Measurements from ENCODE around the gene APBA2. TPM values are rescaled to one million over a fixed set of nuclear protein-coding genes. Genes with fewer than 3 reads are reported as not detected.
"Not testable (repeated sequence)": the region's sequence is repeated elsewhere in the genome, so short reads cannot be mapped to it uniquely, and the experiment has no call there.

Gene APBA2
- total RNA-seq = 1 to 10 TPM; 1.6 to 8.2 (median 2.5) TPM

GRCh38 chr15:28885630-28886430 is at the start of gene APBA2:
Gene APBA2 (plus strand): TSS chr15:28885974. CDS start chr15:29053885, 167,911 bp downstream.
- H3K36me3 ChIP-seq = no peaks in the 10 kb centered on the region
- peak within 1 kb of the TSS in 3 of 4 donors; percentile 42 to 58 (median 48) for H3K4me3 ChIP-seq
- no peak for DNase-seq
- no peaks in the 10 kb centered on the region for H3K9me3 ChIP-seq
- peaks cover 37% of the 10 kb centered on the region for H3K27me3 ChIP-seq
- peaks cover 0 to 12% (median 5%) of the 10 kb centered on the region in 4 donors for H3K4me1 ChIP-seq
- intact Hi-C loops (cut with DNase I; ENCODE audit: low total_unique reads) = no loop called here
- 1% methylated on average over 18 of the region's 109 CpGs; no CpG with 5 or more reads in 1 of the 2 donors for WGBS, 2 donors (ENCODE audit: low coverage in 1 of 2)
- peak within 1 kb of the TSS in 1 of 4 donors; percentile 17 for H3K27ac ChIP-seq
- in situ Hi-C loops (cut with MboI; ENCODE audit: low pct_ligation_motif_present in 1 of 4, low pct_unique_long_range_greater_than_20kb in 1 of 4, low sequenced_read_pairs in 3 of 4) = no loop called here
- TF ChIP-seq CTCF (IDR thresholded peaks at IDR 0.05) (no peak), POLR2A (IDR thresholded peaks at IDR 0.05) (no peak), EP300 (IDR thresholded peaks at IDR 0.05; ENCODE audit: low read depth) (no peak), POLR2AphosphoS5 (IDR thresholded peaks at IDR 0.05) (no peak)

GRCh38 chr15:28840285-28840684 is 45.5 kb upstream of the APBA2 start:
- H3K4me1 ChIP-seq; H3K27ac ChIP-seq; H3K36me3 ChIP-seq; H3K9me3 ChIP-seq; DNase-seq; intact Hi-C loops (cut with DNase I; ENCODE audit: low total_unique reads); H3K4me3 ChIP-seq; H3K27me3 ChIP-seq; in situ Hi-C loops (cut with MboI; ENCODE audit: low pct_ligation_motif_present in 1 of 4, low pct_unique_long_range_greater_than_20kb in 1 of 4, low sequenced_read_pairs in 3 of 4): not testable (repeated sequence)
- WGBS, 2 donors (ENCODE audit: low coverage in 1 of 2) = no CpG with 5 or more reads among the region's 9 CpGs

- H3K9me3 ChIP-seq; H3K27ac ChIP-seq; H3K36me3 ChIP-seq; H3K4me1 ChIP-seq; DNase-seq; intact Hi-C loops (cut with DNase I; ENCODE audit: low total_unique reads); H3K4me3 ChIP-seq; H3K27me3 ChIP-seq; in situ Hi-C loops (cut with MboI; ENCODE audit: low pct_ligation_motif_present in 1 of 4, low pct_unique_long_range_greater_than_20kb in 1 of 4, low sequenced_read_pairs in 3 of 4): not testable (repeated sequence)
- 67 to 86% methylated on average over 11 of the region's 11 CpGs for WGBS, 2 donors (ENCODE audit: low coverage in 1 of 2)
Observed at GRCh38 chr15:28842210-28842609, 43.6 kb upstream of the APBA2 start.

- H3K4me3 ChIP-seq; H3K9me3 ChIP-seq; intact Hi-C loops (cut with DNase I; ENCODE audit: low total_unique reads); H3K27me3 ChIP-seq; H3K4me1 ChIP-seq; H3K36me3 ChIP-seq; H3K27ac ChIP-seq; in situ Hi-C loops (cut with MboI; ENCODE audit: low pct_ligation_motif_present in 1 of 4, low pct_unique_long_range_greater_than_20kb in 1 of 4, low sequenced_read_pairs in 3 of 4); DNase-seq: not testable (repeated sequence)
- WGBS, 2 donors (ENCODE audit: low coverage in 1 of 2) = 86 to 92% methylated on average over 6 to 12 of the region's 12 CpGs
Observed at GRCh38 chr15:28843520-28843919, 42.3 kb upstream of the APBA2 start.

GRCh38 chr15:28844147-28844546 is 41.6 kb upstream of the APBA2 start:
- DNase-seq; in situ Hi-C loops (cut with MboI; ENCODE audit: low pct_ligation_motif_present in 1 of 4, low pct_unique_long_range_greater_than_20kb in 1 of 4, low sequenced_read_pairs in 3 of 4); H3K36me3 ChIP-seq; intact Hi-C loops (cut with DNase I; ENCODE audit: low total_unique reads); H3K27ac ChIP-seq; H3K4me1 ChIP-seq; H3K4me3 ChIP-seq; H3K27me3 ChIP-seq; H3K9me3 ChIP-seq: not testable (repeated sequence)
- WGBS, 2 donors (ENCODE audit: low coverage in 1 of 2) = 79% methylated on average over 13 of the region's 14 CpGs; no CpG with 5 or more reads in 1 of the 2 donors

- H3K9me3 ChIP-seq; DNase-seq; H3K27me3 ChIP-seq; in situ Hi-C loops (cut with MboI; ENCODE audit: low pct_ligation_motif_present in 1 of 4, low pct_unique_long_range_greater_than_20kb in 1 of 4, low sequenced_read_pairs in 3 of 4); H3K27ac ChIP-seq; H3K4me1 ChIP-seq; H3K4me3 ChIP-seq; intact Hi-C loops (cut with DNase I; ENCODE audit: low total_unique reads); H3K36me3 ChIP-seq: not testable (repeated sequence)
- WGBS, 2 donors (ENCODE audit: low coverage in 1 of 2) = 71% methylated on average over 2 of the region's 5 CpGs; no CpG with 5 or more reads in 1 of the 2 donors
Observed at GRCh38 chr15:28847247-28847646, 38.5 kb upstream of the APBA2 start.

GRCh38 chr15:28847959-28848358 is 37.8 kb upstream of the APBA2 start:
- H3K27ac ChIP-seq; H3K4me3 ChIP-seq; H3K4me1 ChIP-seq; H3K27me3 ChIP-seq; DNase-seq; H3K9me3 ChIP-seq; intact Hi-C loops (cut with DNase I; ENCODE audit: low total_unique reads); H3K36me3 ChIP-seq; in situ Hi-C loops (cut with MboI; ENCODE audit: low pct_ligation_motif_present in 1 of 4, low pct_unique_long_range_greater_than_20kb in 1 of 4, low sequenced_read_pairs in 3 of 4): not testable (repeated sequence)
- 91% methylated on average over 9 of the region's 9 CpGs; no CpG with 5 or more reads in 1 of the 2 donors for WGBS, 2 donors (ENCODE audit: low coverage in 1 of 2)

GRCh38 chr15:28848521-28848920 is 37.3 kb upstream of the APBA2 start, which contains the start of gene GOLGA6L7:
Gene GOLGA6L7 (minus strand): TSS chr15:28848644. CDS start chr15:28848549, 95 bp downstream.
- H3K27me3 ChIP-seq; in situ Hi-C loops (cut with MboI; ENCODE audit: low pct_ligation_motif_present in 1 of 4, low pct_unique_long_range_greater_than_20kb in 1 of 4, low sequenced_read_pairs in 3 of 4); H3K36me3 ChIP-seq; H3K4me1 ChIP-seq; DNase-seq; intact Hi-C loops (cut with DNase I; ENCODE audit: low total_unique reads); H3K27ac ChIP-seq; H3K9me3 ChIP-seq; H3K4me3 ChIP-seq: not testable (repeated sequence)
- 83 to 91% methylated on average over 4 to 13 of the region's 13 CpGs for WGBS, 2 donors (ENCODE audit: low coverage in 1 of 2)

GRCh38 chr15:28849271-28849670 is 36.5 kb upstream of the APBA2 start:
- in situ Hi-C loops (cut with MboI; ENCODE audit: low pct_ligation_motif_present in 1 of 4, low pct_unique_long_range_greater_than_20kb in 1 of 4, low sequenced_read_pairs in 3 of 4); intact Hi-C loops (cut with DNase I; ENCODE audit: low total_unique reads); H3K27ac ChIP-seq; H3K4me3 ChIP-seq; H3K36me3 ChIP-seq; DNase-seq; H3K27me3 ChIP-seq; H3K9me3 ChIP-seq; H3K4me1 ChIP-seq: not testable (repeated sequence)
- 96 to 100% methylated on average over 1 to 3 of the region's 17 CpGs for WGBS, 2 donors (ENCODE audit: low coverage in 1 of 2)

Measured in transverse colon (tissue), 4 donors.